CD8-positive, alpha-beta memory T cell (primary cell): Measurements from ENCODE around the gene ATG14. TPM values are rescaled to one million over a fixed set of nuclear protein-coding genes. Genes with fewer than 3 reads are reported as not detected.

Experiments used
- CTCF ChIA-PET: fragments of 350-600 bp; sonication (Branson Sonifier 250); formaldehyde crosslinking; loops from one replicate; lab custom pipeline; 2021; ENCODE audit warnings: antibody characterized with exemption; lab: Charles Lee
- POLR2A ChIA-PET: fragments of 350-600 bp; sonication (Branson Sonifier 250); formaldehyde crosslinking; loops from one replicate; lab custom pipeline; 2021; ENCODE audit warnings: antibody characterized with exemption; lab: Charles Lee
- DNase-seq, 5 donors: peaks; one replicate each; pipeline versions ENCODE4 v3.0.0 to v3.0.0-alpha.2; 2020 to 2022; ENCODE audit warnings: mixed read lengths in 1 of 5
- H3K27ac ChIP-seq: one replicate; pipeline ENCODE4 v1.7.0; 2013; ENCODE audit warnings: low read depth, mild to moderate bottlenecking, low read length, moderate library complexity
- H3K27me3 ChIP-seq: 2 replicates; pipeline ENCODE4 v1.7.0; 2013; ENCODE audit warnings: low read length, mild to moderate bottlenecking; ENCODE audit not compliant: insufficient read depth, poor library complexity, severe bottlenecking
- H3K36me3 ChIP-seq: 2 replicates; pipeline ENCODE4 v1.7.0; 2013; ENCODE audit warnings: mild to moderate bottlenecking, low read length, moderate library complexity; ENCODE audit not compliant: insufficient read depth
- H3K4me1 ChIP-seq: 2 replicates; pipeline ENCODE4 v1.7.0; 2013; ENCODE audit warnings: mild to moderate bottlenecking, low read length, moderate library complexity; ENCODE audit not compliant: insufficient read depth
- H3K4me3 ChIP-seq: 2 replicates; pipeline ENCODE4 v1.7.0; 2013; ENCODE audit warnings: mild to moderate bottlenecking, low read length
- H3K9me3 ChIP-seq: 2 replicates; pipeline ENCODE4 v1.7.0; 2013; ENCODE audit warnings: mild to moderate bottlenecking, low read length
- H3K27ac Mint-ChIP-seq, 8 donors: one replicate each; pipeline ENCODE4 v1.8.0; 2020 to 2021; ENCODE audit warnings: mixed read lengths in 8 of 8, mild to moderate bottlenecking in 6 of 8, inconsistent platforms in 3 of 8, moderate library complexity in 3 of 8
- H3K27me3 Mint-ChIP-seq, 2 donors: one replicate each; pipeline ENCODE4 v1.8.0; 2020 to 2021; ENCODE audit warnings: mixed read lengths in 2 of 2, mild to moderate bottlenecking in 1 of 2, moderate library complexity in 1 of 2
- H3K36me3 Mint-ChIP-seq, 3 donors: one replicate each; pipeline ENCODE4 v1.8.0; 2020 to 2021; ENCODE audit warnings: mixed read lengths in 3 of 3, inconsistent platforms in 1 of 3, mild to moderate bottlenecking in 1 of 3
- H3K4me1 Mint-ChIP-seq, 3 donors: one replicate each; pipeline ENCODE4 v1.8.0; 2020 to 2021; ENCODE audit warnings: mixed read lengths in 3 of 3, inconsistent platforms in 1 of 3, mild to moderate bottlenecking in 1 of 3
- H3K4me3 Mint-ChIP-seq, 7 donors: one replicate each; pipeline ENCODE4 v1.8.0; 2020 to 2021; ENCODE audit warnings: mixed read lengths in 7 of 7, mild to moderate bottlenecking in 6 of 7, moderate library complexity in 4 of 7, inconsistent platforms in 2 of 7
- H3K9me3 Mint-ChIP-seq, 5 donors: one replicate each; pipeline ENCODE4 v1.8.0; 2020 to 2022; ENCODE audit warnings: mixed read lengths in 5 of 5, mild to moderate bottlenecking in 3 of 5, moderate library complexity in 2 of 5, inconsistent platforms in 1 of 5
- polyA plus RNA-seq: library from polyadenylated mRNA; unstranded; fragments of 300-500 nt; fragmentation: Illumina TruSeq; gene quantifications from one replicate; pipeline ENCODE4 v1.2.3, GENCODE V29; 2021
- total RNA-seq, 2 experiments: library from RNA; stranded (reverse); gene quantifications; one replicate each; pipeline ENCODE4 v1.2.3, GENCODE V29; 2021

ATG14 gene
- total and polyA plus RNA-seq, 3 experiments from 2014 or later: 7.3 to 8.2 (median 7.7) TPM

- Mint-ChIP-seq H3K27ac (no peak within 1 kb of the TSS), H3K4me1 (no peaks in the 10 kb centered on the region), H3K9me3 (no peaks in the 10 kb centered on the region), H3K4me3 (no peak within 1 kb of the TSS), H3K27me3 (peaks cover 0 to 5% of the 10 kb centered on the region in 2 donors), H3K36me3 (no peaks in the 10 kb centered on the region)
- Histone ChIP-seq H3K4me3 (no peak within 1 kb of the TSS), H3K9me3 (no peaks in the 10 kb centered on the region), H3K4me1 (peaks cover under 1% of the 10 kb centered on the region), H3K27ac (no peak within 1 kb of the TSS), H3K27me3 (no peaks in the 10 kb centered on the region), H3K36me3 (no peaks in the 10 kb centered on the region)
- no peak for DNase-seq
- ChIA-PET CTCF (no interaction called here), POLR2A (interaction anchor here (0.6 kb wide), 1 partner anchor 221 kb away, joined by 3 read pairs; no protein-coding TSS in a partner anchor)
Observed at GRCh38 chr14:55440385-55440784, 28.8 kb upstream of the ATG14 start, which contains the start of gene TBPL2. TSS of gene TBPL2 (minus strand) at chr14:55440616. CDS start at chr14:55440449, 167 bp downstream.

- no peak overlapping the region for H3K27ac Mint-ChIP-seq
- CTCF ChIA-PET: interaction anchor here (0.8 to 1.8 kb wide), 4 partner anchors 8 to 601 kb away, joined by 3 to 6 read pairs (median 4); no protein-coding TSS in a partner anchor
- H3K4me3 Mint-ChIP-seq: no peak overlapping the region
- no peaks in the 10 kb centered on the region for H3K9me3 Mint-ChIP-seq
- H3K4me1 Mint-ChIP-seq: peaks cover 16 to 19% (median 18%) of the 10 kb centered on the region in 3 donors
- Histone ChIP-seq H3K4me1 (peaks cover 22% of the 10 kb centered on the region), H3K27me3 (no peaks in the 10 kb centered on the region), H3K9me3 (no peaks in the 10 kb centered on the region), H3K4me3 (no peak overlapping the region), H3K27ac (no peak overlapping the region), H3K36me3 (no peaks in the 10 kb centered on the region)
- no peak for DNase-seq
- H3K27me3 Mint-ChIP-seq: peaks cover 0 to 5% of the 10 kb centered on the region in 2 donors
- POLR2A ChIA-PET: no interaction called here
- H3K36me3 Mint-ChIP-seq: no peaks in the 10 kb centered on the region
Observed at GRCh38 chr14:55438066-55438683, 26.5 kb upstream of the ATG14 start.

GRCh38 chr14:55436931-55437330, 25.3 kb upstream of the ATG14 start:
- H3K4me3 Mint-ChIP-seq: no peak overlapping the region
- no peaks in the 10 kb centered on the region for H3K9me3 Mint-ChIP-seq
- ChIA-PET CTCF (interaction anchor here (1.8 to 4.3 kb wide), 2 partner anchors 8 to 10 kb away, joined by 6 to 18 read pairs; no protein-coding TSS in a partner anchor), POLR2A (no interaction called here)
- peak overlapping the region in 2 of 8 donors; percentile 35 to 44 for H3K27ac Mint-ChIP-seq
- H3K27ac ChIP-seq: no peak overlapping the region
- peaks cover 0 to 5% of the 10 kb centered on the region in 2 donors for H3K27me3 Mint-ChIP-seq
- H3K4me1 Mint-ChIP-seq: peaks cover 16 to 25% (median 25%) of the 10 kb centered on the region in 3 donors
- no peaks in the 10 kb centered on the region for H3K9me3 ChIP-seq
- H3K4me3 ChIP-seq: no peak overlapping the region
- H3K36me3 Mint-ChIP-seq: no peaks in the 10 kb centered on the region
- peaks cover 28% of the 10 kb centered on the region for H3K4me1 ChIP-seq
- H3K27me3 ChIP-seq: no peaks in the 10 kb centered on the region
- no peaks in the 10 kb centered on the region for H3K36me3 ChIP-seq
- DNase-seq: no peak

GRCh38 chr14:55436519-55436918, 24.9 kb upstream of the ATG14 start:
- no peak for DNase-seq
- H3K36me3 ChIP-seq: no peaks in the 10 kb centered on the region
- H3K27ac Mint-ChIP-seq: peak overlapping the region in 1 of 8 donors; percentile 44
- no peak overlapping the region for H3K27ac ChIP-seq
- H3K27me3 Mint-ChIP-seq: peaks cover 0 to 5% of the 10 kb centered on the region in 2 donors
- ChIA-PET CTCF (interaction anchor here (4.3 kb wide), 1 partner anchor 10 kb away, joined by 18 read pairs; no protein-coding TSS in a partner anchor), POLR2A (no interaction called here)
- H3K27me3 ChIP-seq: no peaks in the 10 kb centered on the region
- peaks cover 28% of the 10 kb centered on the region for H3K4me1 ChIP-seq
- no peak overlapping the region for H3K4me3 Mint-ChIP-seq
- peaks cover 16 to 25% (median 25%) of the 10 kb centered on the region in 3 donors for H3K4me1 Mint-ChIP-seq
- H3K36me3 Mint-ChIP-seq: no peaks in the 10 kb centered on the region
- H3K9me3 Mint-ChIP-seq: no peaks in the 10 kb centered on the region
- no peaks in the 10 kb centered on the region for H3K9me3 ChIP-seq
- H3K4me3 ChIP-seq: no peak overlapping the region

- peaks cover 0 to 5% of the 10 kb centered on the region in 2 donors for H3K27me3 Mint-ChIP-seq
- peak overlapping the region in 4 of 8 donors; percentile 9 to 31 (median 30) for H3K27ac Mint-ChIP-seq
- H3K4me3 Mint-ChIP-seq: peak overlapping the region in 1 of 7 donors; percentile 24
- Histone ChIP-seq H3K9me3 (no peaks in the 10 kb centered on the region), H3K36me3 (no peaks in the 10 kb centered on the region), H3K4me3 (peak overlapping the region; percentile 14), H3K4me1 (peaks cover 31% of the 10 kb centered on the region), H3K27me3 (no peaks in the 10 kb centered on the region), H3K27ac (no peak overlapping the region)
- POLR2A ChIA-PET: interaction anchor here (0.5 kb wide), 1 partner anchor 163 kb away, joined by 3 read pairs; no protein-coding TSS in a partner anchor
- H3K36me3 Mint-ChIP-seq: no peaks in the 10 kb centered on the region
- CTCF ChIA-PET: interaction anchor here (0.6 to 4.3 kb wide), 4 partner anchors 9 to 164 kb away, joined by 3 to 18 read pairs (median 6); partner anchors contain the start of gene FBXO34
- no peak for DNase-seq
- H3K4me1 Mint-ChIP-seq: peaks cover 19 to 30% (median 29%) of the 10 kb centered on the region in 3 donors
- H3K9me3 Mint-ChIP-seq: no peaks in the 10 kb centered on the region
Observed at GRCh38 chr14:55434805-55435174, 23.2 kb upstream of the ATG14 start.

- Histone ChIP-seq H3K4me1 (peaks cover 31% of the 10 kb centered on the region), H3K9me3 (no peaks in the 10 kb centered on the region), H3K36me3 (no peaks in the 10 kb centered on the region), H3K4me3 (peak overlapping the region; percentile 14), H3K27me3 (no peaks in the 10 kb centered on the region), H3K27ac (no peak overlapping the region)
- ChIA-PET POLR2A (interaction anchor here (0.5 kb wide), 1 partner anchor 162 kb away, joined by 3 read pairs; no protein-coding TSS in a partner anchor), CTCF (interaction anchor here (0.6 to 4.3 kb wide), 6 partner anchors 10 to 221 kb away, joined by 3 to 18 read pairs (median 4); partner anchors contain the start of gene FBXO34)
- H3K27ac Mint-ChIP-seq: peak overlapping the region in 7 of 8 donors; percentile 9 to 85 (median 49)
- H3K36me3 Mint-ChIP-seq: no peaks in the 10 kb centered on the region
- H3K9me3 Mint-ChIP-seq: no peaks in the 10 kb centered on the region
- H3K27me3 Mint-ChIP-seq: peaks cover 0 to 5% of the 10 kb centered on the region in 2 donors
- peak overlapping the region in 6 of 7 donors; percentile 24 to 66 (median 54) for H3K4me3 Mint-ChIP-seq
- H3K4me1 Mint-ChIP-seq: peaks cover 20 to 31% (median 31%) of the 10 kb centered on the region in 3 donors
- DNase-seq: peak in 2 of 5 donors; percentile 7 to 13
Observed at GRCh38 chr14:55433880-55434804, 22.5 kb upstream of the ATG14 start.

GRCh38 chr14:55432628-55433027, 21.0 kb upstream of the ATG14 start:
- Mint-ChIP-seq H3K9me3 (no peaks in the 10 kb centered on the region), H3K27me3 (no peaks in the 10 kb centered on the region), H3K36me3 (no peaks in the 10 kb centered on the region), H3K27ac (peak overlapping the region in 3 of 8 donors; percentile 12 to 61 (median 23)), H3K4me1 (peaks cover 20 to 31% (median 31%) of the 10 kb centered on the region in 3 donors), H3K4me3 (no peak overlapping the region)
- POLR2A ChIA-PET: no interaction called here
- Histone ChIP-seq H3K27me3 (no peaks in the 10 kb centered on the region), H3K27ac (no peak overlapping the region), H3K4me3 (no peak overlapping the region), H3K36me3 (no peaks in the 10 kb centered on the region), H3K4me1 (peaks cover 31% of the 10 kb centered on the region), H3K9me3 (no peaks in the 10 kb centered on the region)
- DNase-seq: no peak
- CTCF ChIA-PET: interaction anchor here (0.7 to 1.7 kb wide), 5 partner anchors 11 to 220 kb away, joined by 3 to 4 read pairs (median 4); no protein-coding TSS in a partner anchor
